GM21717 (cell line): Measurements from ENCODE around the gene FAM184B.

Experiments used
- ATAC-seq: cut with Tn5 transposase; IDR thresholded peaks from one replicate; pipeline ENCODE4 v1.9.1; 2021; ENCODE audit warnings: mild to moderate bottlenecking, moderate library complexity; ENCODE audit not compliant: unreplicated experiment

FAM184B gene

DNA sequence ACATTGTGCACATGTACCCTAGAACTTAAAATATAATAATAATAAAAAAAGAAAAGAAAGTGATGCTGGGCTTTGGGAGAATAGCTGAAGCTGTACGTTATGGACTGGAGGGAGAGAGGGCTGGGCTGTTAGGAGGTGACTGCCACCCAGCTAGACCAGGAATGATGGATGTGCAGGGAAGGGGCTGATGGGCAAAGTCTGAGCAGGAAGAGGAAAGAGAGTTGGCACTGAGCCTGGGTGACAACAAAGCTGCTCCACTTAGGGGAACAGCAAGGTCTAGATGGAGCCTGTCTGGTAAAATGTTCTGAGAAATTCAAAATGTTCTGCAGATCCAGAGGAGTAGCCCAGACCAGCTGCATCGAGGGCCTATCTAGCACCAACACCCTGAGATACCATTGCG is 134.7 kb downstream of the FAM184B start:
- ATAC-seq = no peak

DNA sequence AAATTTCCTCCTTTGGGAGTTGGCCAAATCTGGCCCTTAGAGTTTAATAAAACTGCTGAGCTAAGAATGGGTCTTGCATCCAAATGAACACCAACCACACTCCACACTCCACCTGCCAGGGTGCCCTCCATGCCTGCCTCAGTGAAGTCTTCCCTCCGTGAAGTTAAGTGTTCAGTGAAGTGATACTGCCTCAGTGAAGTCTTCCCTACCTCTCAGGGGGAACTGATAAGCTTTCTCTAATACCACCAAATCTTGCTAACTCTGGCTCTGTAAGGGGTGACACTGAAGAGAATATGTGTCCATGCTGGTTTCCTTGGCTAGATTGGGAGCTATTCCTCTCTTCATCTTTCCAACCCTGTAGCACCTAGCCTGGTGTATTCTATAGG is 139.0 kb downstream of the FAM184B start:
- ATAC-seq = no peak

DNA sequence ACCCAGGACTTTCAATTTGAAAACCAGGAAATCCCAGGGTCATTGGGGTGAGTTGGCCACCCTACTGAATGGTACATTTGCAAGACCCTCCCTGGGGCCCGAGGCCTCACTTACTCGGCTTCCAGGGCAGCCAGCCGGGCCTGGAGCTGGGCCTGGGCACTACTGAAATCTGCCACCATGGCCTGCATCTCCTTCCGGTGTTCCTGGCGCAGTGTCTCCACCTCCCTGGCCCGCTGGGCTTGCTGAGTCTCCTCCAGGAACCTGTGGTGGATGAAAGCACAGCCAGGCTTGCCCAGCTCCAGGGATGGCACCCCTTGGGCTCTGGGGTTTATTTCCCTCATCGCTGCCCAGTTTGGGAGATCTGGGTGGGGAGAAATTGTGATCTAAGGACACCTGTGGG is 142.3 kb downstream of the FAM184B start:
- no peak for ATAC-seq

DNA sequence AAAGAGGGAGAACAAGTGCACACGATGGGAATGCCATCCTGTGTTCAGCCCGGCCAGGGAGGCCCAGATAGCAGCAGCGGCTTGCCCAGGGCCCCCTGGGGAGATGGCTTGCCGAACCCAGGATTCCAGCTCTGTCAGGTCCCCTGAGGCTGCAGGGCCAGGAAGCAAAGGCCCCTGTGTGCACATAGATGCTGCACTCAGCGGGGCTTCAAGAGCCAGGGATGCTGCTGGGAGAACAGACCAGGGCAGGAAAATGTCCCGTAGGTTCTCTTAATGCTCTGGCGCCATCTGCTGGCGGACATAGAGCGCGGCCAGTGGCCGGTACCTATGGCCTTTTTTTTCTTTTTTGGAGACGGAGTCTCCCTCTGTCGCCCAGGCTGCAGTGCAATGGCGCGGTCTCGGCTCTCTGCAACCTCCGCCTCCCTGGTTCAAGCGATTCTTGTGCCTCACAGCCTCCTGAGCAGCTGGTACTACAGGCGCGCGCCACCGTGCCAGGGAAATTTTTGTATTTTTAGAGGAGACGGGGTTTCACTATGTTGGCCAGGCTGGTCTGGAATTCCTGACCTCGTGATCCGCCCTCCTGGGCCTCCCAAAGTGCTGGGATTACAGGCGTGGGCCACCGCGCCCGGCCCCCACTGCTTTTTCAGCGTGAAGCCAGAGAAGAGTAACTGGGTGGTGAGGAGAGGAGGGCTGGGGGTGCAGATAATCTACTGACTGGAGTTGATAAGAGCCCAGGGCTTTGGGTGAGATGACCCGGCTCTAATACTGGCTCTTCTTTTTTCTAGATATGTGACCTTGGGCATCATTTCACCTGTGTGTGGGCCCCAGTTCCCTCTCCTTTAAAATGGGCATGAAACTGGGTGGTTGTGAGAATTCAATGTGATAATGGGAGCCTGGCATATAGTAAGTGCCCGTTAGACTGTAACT is 144.5 kb downstream of the FAM184B start:
- ATAC-seq = peak; percentile 91

DNA sequence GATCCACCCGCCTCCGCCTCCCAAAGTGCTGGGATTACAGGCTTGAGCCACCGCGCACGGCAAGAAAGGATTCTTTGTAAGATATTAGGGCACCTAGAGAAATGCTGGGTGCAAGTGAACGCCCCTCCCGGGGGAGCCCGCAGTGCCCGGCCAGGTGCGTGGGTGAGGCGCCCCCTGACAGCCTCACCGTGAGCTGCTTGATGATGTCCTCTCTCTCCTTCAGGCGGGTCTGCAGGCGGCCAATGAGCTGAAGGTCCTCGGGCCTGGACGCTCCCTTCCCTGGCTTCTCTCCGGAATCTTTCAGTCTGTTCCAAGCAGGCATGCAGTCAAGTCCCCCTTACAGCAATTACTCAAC is 145.1 kb downstream of the FAM184B start:
- ATAC-seq = peak; percentile 16

DNA sequence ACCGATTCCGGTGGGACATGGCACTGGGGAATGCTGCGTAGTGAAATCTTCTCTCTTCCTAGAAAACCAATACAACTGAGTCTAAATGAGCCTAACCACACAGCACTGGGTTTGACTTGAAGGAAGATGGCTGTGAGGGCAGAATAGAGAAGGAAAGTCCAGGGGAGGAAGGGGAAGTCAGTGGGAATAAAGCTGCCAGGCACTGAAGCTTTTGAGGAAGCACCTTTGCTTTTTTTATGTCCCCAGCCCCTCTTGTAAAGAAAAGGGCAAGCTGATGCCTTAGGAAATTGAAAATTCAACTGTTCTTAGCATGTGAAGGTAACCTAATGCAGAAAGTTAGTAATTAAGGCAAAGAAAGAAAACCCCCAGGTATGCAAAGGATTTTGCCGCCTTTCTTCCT is 146.4 kb downstream of the FAM184B start:
- ATAC-seq = no peak

DNA sequence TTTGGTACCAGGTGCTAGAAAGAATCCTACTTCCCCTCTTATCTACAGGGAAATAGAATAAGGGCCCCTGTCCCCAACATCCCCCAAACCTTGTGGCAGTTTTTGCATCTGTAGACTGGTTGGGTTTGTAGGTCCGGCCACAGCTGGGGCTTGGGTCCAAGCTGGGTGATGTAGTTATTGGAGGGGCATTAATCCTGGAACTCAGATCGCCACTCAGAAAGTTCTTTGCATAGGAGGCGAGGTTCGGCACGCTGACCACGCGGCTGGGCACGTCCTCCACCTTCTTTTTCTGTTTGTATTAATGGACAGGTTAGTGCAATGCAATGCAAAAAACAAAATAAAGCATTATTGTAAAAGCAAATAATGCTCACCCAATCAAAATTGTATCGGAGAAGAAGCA is 147.8 kb downstream of the FAM184B start:
- ATAC-seq = no peak

DNA sequence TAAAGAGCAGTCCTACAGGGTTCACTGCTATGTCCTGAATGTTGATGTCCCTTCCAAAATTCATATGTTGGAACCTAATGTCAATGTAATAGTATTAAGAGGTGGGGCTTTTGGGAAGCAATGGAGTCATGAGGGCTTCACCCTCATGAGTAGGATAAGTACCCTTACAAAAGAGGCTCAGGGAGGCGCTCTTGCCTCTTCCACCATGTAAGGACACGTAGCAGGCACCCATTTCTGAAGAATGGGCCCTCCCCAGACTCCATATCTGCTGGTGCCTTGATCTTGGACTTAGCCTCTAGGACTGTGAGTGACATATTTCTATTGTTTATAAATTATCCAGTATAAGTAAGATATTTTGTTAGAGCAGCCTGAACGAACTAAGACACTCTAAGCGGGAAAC is 151.2 kb downstream of the FAM184B start:
- ATAC-seq = no peak

DNA sequence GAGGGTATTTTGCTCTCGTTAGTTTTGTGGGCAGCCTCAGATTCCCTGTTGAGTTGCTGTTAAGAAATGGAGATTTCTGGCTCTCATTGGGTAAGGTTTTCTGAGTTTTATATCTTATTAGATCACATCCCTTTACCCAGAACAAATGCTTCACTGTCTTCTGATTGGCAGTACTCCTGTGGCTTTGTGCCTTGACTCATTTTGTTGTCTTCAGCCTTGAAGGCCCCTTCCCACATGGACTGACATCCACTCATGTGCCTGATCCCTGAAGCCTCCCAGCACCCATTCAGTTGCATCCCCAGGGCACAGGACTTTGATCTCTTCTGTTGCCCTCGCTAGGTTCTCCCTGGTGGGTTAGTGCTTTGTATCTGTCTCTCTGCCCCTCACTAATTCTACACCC is 156.6 kb downstream of the FAM184B start:
- ATAC-seq = no peak

DNA sequence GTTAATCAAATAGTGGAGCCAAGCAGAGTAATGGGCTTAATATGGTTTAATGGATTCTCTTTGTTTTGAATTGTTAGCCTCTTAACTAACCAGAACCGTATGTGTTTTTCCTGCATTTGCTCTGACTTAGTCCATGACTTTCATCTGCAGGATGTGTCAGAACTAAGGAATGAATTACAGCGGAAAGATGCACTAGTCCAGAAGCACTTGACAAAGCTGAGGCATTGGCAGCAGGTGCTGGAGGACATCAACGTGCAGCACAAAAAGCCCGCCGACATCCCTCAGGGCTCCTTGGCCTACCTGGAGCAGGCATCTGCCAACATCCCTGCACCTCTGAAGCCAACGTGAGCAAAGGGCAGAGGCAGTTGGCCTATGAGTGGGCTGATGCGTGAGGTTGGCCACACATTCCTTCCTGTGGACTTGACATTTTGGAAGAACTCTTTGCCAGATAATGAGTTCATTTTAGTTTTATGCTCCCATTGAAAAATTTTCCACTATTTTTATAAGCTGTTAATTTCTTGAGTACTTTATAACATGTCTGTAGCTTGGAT is 157.9 kb downstream of the FAM184B start:
- no peak for ATAC-seq

DNA sequence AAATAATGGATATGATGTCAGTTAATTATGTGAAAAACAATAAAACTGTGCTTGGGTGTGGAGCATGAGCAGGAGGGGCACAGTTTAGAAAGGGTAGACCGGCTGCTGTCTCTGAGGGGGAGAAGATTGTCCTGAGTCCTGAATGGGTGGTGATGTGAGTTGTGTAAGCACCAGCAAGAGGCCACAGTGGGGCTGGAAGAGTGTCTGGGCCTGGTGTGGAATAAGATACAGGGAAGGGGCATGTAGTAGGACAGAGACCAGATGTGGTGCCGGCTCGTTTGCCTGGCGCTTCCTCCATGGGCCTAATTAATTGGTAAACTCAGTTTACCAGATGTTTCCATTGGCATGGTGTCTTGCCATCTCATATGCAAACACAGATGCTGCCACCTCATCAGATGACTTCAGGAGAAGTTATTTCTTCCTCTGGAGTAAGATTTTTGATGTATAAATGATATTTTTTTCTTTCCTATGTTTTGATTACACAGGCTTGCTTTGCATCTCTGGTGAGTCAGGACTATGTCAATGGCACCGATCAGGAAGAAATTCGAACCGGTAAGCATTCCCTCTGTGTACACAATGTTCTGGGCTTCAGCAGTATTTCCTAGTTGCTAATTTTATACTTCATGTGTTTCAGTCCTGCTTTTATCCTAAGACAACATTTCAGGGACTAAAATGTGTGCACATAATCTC is 161.9 kb downstream of the FAM184B start:
- no peak for ATAC-seq

DNA sequence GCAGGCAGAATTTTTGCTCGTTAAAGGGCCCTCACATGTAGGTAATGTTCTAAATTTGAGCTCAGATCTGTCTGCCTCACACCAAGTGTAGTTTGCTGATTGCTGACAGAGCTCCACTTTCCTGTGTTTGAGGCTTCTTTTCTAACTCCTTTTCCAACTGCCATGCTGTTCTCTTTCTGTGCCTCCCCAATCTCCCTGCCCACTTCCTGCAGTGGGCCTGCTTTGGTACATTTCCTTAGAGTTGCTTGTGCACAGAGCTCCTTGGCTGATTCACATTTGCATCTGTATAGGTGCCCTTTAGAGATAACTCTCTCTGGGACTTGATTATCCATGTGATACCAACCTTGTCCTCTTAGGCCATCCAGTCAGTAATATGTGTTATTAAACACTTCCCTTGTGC is 162.5 kb downstream of the FAM184B start:
- ATAC-seq = no peak

DNA sequence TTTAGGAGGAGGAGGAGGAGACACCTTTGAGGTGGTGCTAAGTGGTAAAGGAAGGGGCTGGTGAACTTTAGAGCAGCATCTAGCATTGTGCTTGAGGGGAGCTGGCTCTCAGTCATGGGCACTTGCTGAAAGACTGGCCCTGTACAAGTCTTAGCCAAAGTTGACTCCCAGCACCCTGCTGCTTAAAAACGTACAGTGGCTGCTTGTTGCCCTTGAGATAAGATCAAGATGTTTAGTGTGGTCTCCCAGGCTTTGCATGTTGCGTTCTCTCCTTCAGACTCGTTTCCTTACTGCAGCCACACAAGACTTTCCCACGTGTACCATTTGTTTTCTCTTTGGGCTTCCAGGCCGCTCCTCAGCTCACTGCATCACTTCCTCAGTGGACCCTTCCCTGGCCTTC is 165.1 kb downstream of the FAM184B start:
- ATAC-seq = no peak

DNA sequence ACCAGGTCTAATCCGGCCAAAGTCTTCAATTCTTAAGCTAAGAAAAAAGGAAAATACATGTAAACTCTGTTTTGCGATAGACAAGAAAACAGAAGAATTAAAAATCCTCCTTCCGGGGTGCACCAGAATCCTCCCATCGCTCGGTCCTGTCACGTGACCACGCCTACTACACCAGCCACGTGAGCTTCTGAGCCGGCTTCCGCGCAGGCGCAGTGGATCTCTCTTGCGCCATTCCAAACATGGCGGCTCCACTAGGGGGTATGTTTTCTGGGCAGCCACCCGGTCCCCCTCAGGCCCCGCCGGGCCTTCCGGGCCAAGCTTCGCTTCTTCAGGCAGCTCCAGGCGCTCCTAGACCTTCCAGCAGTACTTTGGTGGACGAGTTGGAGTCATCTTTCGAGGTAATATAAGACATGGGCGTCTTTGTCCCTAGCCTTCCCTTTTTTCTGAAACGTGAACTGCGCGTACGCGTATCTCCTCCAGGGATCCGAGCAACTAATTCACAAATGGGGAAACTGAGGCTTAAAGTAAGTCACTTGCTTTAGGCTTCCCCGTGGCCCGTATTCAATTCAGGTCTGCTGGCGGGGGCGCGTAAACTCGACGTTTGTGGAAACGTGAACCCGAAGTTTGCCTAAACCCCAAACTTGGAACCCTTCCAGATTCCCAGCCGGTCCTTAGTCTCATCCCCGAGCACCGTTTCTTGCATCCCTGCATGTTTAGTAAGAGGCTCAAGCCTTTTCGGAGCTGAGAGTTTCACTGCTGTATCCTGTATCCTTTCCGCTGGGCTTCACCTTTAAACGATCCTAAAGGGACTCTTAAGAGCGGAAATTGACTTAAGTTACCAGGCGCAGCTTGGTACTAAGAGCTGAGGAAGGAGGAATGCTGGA is 166.8 kb downstream of the FAM184B start, which contains the start of gene MED28:
Gene MED28 (plus strand): TSS at position 226 of the 884 bp plus-strand sequence. CDS start 14 bp downstream, at position 240.
- peak; percentile 88 for ATAC-seq

DNA sequence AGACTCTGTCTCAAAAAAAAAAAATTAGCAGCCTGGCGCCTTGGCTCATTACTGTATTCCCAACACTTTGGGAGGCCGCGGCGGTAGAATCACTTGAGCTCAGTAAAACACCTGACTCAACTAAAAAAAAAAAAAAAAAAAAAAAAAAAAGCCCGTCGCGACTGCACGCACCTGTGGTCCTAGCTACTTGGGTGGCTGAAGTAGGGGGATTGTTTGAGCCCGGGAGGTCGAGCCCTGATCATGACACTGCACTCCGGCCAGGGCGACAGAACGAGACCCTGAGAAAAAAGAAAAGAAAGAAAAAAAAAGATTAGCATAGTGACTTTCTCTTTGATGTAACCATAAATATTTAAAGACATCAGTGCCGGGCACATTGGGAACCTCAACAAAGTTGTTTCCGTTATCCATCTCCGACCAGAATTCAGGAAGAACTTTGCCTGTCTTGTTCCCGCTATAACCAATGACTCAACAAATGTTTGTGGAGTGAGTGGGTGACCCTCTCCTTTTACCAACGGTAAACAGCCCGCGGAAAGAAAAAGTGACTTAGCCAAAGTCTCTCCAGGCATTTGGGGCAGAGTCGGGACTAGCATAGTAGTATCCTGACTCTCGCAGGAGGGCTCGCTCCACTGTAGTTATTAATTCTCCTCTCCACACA is 167.5 kb downstream of the FAM184B start:
- ATAC-seq = peak; percentile 43

DNA sequence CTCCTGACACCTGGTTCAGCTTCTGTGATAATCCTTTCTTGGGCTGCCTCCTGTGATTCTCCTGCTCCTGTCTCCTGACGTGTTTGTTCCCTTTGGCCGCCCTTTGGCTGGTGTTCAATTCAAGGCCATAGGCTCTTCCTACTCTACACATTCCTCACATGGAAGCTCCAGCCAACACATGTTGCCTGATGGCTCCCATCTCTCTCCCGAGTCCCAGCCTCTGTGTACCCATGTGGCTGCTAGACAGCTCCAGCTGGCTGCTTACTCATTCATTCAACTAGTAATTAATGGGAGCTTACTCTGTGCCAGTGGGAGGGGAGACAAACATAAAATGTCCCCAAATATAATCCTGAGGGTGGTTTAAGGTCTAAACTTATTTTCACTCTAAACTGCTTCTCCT is 176.2 kb downstream of the FAM184B start:
- no peak for ATAC-seq

DNA sequence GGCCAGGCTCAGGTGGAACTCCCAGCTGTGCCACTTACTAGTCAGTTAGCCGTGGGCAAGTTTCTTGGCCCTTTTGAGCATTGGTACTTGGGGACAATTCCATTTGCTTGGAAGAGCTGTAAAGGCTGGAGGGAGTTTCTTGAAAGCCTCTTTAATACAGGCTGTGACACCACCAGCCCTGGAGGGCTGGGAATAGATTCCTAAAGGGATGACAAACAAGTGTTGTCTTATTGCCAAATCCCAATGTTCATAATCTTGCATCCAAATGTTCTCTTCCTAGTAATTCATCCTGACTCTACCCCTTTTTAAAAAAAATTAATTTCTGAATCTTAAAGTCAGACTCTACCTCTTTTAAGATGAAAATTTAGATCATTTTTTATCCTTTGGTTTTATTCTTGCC is 181.6 kb downstream of the FAM184B start:
- ATAC-seq = no peak

DNA sequence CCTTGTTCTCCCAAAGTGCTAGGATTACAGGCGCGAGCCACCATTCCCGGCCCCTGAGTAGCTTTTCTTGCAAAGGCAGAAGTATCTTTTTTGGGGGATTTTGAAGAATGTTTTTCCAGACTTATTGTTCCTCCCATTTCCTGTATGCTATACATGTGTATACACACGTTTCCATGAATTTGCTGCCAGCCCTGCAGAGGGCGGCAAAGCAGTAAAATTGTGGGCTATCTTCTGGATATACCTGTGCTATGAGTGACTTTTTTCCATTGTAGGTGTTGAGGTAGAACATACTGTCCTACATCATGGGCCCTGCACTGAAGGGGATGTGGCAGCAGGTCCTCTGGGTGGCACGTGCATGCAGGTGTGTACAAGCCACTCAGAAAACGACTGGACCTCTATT is 183.9 kb downstream of the FAM184B start:
- ATAC-seq = no peak

DNA sequence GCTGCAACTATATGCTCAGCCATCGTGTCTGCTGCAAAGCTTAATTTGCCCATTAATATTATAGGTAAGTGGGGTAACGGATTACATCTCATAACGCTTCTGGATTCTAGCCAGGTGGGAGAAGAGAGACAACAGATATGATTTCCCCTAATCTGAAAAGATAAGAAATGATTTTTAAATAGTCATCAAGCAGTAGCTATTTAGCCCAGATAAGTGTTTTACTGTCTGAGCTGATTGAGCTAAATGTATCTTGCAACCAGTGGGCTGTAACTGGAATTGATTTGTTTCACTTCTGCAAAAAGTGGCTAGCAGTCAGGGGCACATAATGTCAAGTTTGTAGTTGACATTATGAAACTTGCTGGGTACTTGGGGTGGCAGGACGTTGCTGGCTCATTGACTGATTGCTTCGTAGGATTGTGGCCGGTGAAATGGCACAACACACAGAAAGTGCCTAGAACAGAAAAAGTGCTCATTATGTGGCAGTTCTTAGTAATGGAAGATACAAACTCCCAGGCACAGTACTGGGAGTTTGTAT is 185.9 kb downstream of the FAM184B start:
- ATAC-seq = peak; percentile 79

DNA sequence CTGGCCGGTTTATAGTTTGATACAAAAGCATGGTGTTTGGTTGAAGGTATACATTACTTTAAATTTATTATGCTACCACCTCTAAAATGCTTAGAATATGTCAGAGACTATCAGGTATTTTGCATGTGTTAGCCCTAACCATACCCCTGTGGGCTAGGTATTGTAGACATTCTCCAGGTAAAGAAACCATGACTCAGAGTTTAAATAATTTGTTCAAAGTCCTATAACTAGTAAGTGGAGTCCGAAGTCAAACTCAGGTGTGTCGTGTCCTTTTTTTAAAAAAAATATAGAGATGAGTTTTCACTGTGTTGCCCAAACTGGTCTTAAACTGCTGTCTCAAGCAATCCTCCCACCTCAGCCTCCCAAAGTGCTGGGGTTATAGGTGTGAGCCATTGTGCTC is 192.1 kb downstream of the FAM184B start:
- ATAC-seq = no peak
